WTC11 (cell line): ENCODE results near the gene AQP2. TPM values are rescaled to one million over a fixed set of nuclear protein-coding genes. Genes with fewer than 3 reads are reported as not detected.

Experiments used
- ATAC-seq: fragments of 200-7000 bp; cut with Tn5 transposase; 2 replicates; pipeline ENCODE4 v1.10.0; 2021; ENCODE audit warnings: mild to moderate bottlenecking, moderate library complexity
- CTCF ChIA-PET: fragments of 300-600 bp; sonication (Branson Sonifier 250); formaldehyde crosslinking; loops from one replicate; lab custom pipeline; 2021; ENCODE audit warnings: antibody characterized with exemption; lab: Charles Lee
- POLR2A ChIA-PET: fragments of 350-600 bp; sonication (Branson Sonifier 250); formaldehyde crosslinking; loops from one replicate; lab custom pipeline; 2021; ENCODE audit warnings: antibody characterized with exemption; lab: Charles Lee
- DNase-seq: peaks from one replicate; pipeline ENCODE4 v3.0.0; 2021; ENCODE audit warnings: low spot score
- H3K27ac Mint-ChIP-seq: 2 replicates; pipeline ENCODE4 v1.8.0; 2021; ENCODE audit warnings: mixed read lengths
- H3K27me3 Mint-ChIP-seq: 2 replicates; pipeline ENCODE4 v1.8.0; 2021; ENCODE audit warnings: low read depth, mild to moderate bottlenecking, moderate library complexity, mixed read lengths
- H3K36me3 Mint-ChIP-seq: 2 replicates; pipeline ENCODE4 v1.8.0; 2021; ENCODE audit warnings: mixed read lengths
- H3K4me1 Mint-ChIP-seq: 2 replicates; pipeline ENCODE4 v1.8.0; 2022; ENCODE audit warnings: mixed read lengths
- H3K4me3 Mint-ChIP-seq: 2 replicates; pipeline ENCODE4 v1.8.0; 2021; ENCODE audit warnings: mild to moderate bottlenecking, moderate library complexity, mixed read lengths
- H3K9me3 Mint-ChIP-seq: 2 replicates; pipeline ENCODE4 v1.8.0; 2021; ENCODE audit warnings: mixed read lengths
- AFF4 ChIP-seq: sonication (generic); formaldehyde crosslinking; IDR thresholded peaks from 2 replicates; pipeline ENCODE4 v1.8.1; 2023; ENCODE audit warnings: mild to moderate bottlenecking, missing genetic modification reagents, borderline replicate concordance
- CREM ChIP-seq: sonication (generic); formaldehyde crosslinking; IDR thresholded peaks from 2 replicates; pipeline ENCODE4 v1.8.1; 2022; ENCODE audit warnings: mild to moderate bottlenecking, missing genetic modification reagents, moderate library complexity
- CTCF ChIP-seq: fragments of 200-600 bp; IDR thresholded peaks from 2 replicates; pipeline ENCODE4 v1.8.0; 2022; ENCODE audit warnings: antibody characterized with exemption
- E2F1 ChIP-seq: sonication (generic); formaldehyde crosslinking; IDR thresholded peaks from 2 replicates; pipeline ENCODE4 v1.8.0; 2022; ENCODE audit warnings: mild to moderate bottlenecking, missing genetic modification reagents
- ESRRA ChIP-seq: sonication (generic); formaldehyde crosslinking; IDR thresholded peaks from 2 replicates; pipeline ENCODE4 v1.8.1; 2022; ENCODE audit warnings: mild to moderate bottlenecking, missing genetic modification reagents, borderline replicate concordance
- FOXP1 ChIP-seq: sonication (generic); formaldehyde crosslinking; IDR thresholded peaks from 2 replicates; pipeline ENCODE4 v1.8.0; 2022; ENCODE audit warnings: missing genetic modification reagents, mild to moderate bottlenecking, moderate library complexity, borderline replicate concordance
- GTF2I ChIP-seq: fragments of 250-450 bp; sonication (Bioruptor Pico); conservative IDR thresholded peaks from 2 replicates; pipeline ENCODE4 v1.4.0; 2021; ENCODE audit warnings: mild to moderate bottlenecking
- IRF2 ChIP-seq: sonication (generic); formaldehyde crosslinking; IDR thresholded peaks from 2 replicates; pipeline ENCODE4 v1.8.0; 2022; ENCODE audit warnings: low read depth, missing genetic modification reagents, borderline replicate concordance
- MLX ChIP-seq: sonication (generic); formaldehyde crosslinking; IDR thresholded peaks from 2 replicates; pipeline ENCODE4 v1.8.1; 2023; ENCODE audit warnings: mild to moderate bottlenecking, missing genetic modification reagents, moderate library complexity
- MYBL2 ChIP-seq: sonication (generic); formaldehyde crosslinking; IDR thresholded peaks from 2 replicates; pipeline ENCODE4 v1.8.1; 2023; ENCODE audit warnings: mild to moderate bottlenecking, moderate library complexity, missing genetic modification reagents
- NFE2L1 ChIP-seq: sonication (generic); formaldehyde crosslinking; IDR thresholded peaks from 2 replicates; pipeline ENCODE4 v1.8.1; 2023; ENCODE audit warnings: missing genetic modification reagents
- NR3C1 ChIP-seq: sonication (generic); formaldehyde crosslinking; conservative IDR thresholded peaks from 2 replicates; pipeline ENCODE4 v1.8.1; 2023; ENCODE audit warnings: low read depth, mild to moderate bottlenecking, missing genetic modification reagents
- PREB ChIP-seq: sonication (generic); formaldehyde crosslinking; IDR thresholded peaks from 2 replicates; pipeline ENCODE4 v1.8.1; 2022; ENCODE audit warnings: mild to moderate bottlenecking, missing genetic modification reagents, moderate library complexity, borderline replicate concordance
- TCF7 ChIP-seq: sonication (generic); formaldehyde crosslinking; IDR thresholded peaks from 2 replicates; pipeline ENCODE4 v1.8.0; 2022; ENCODE audit warnings: mild to moderate bottlenecking, low read depth, missing genetic modification reagents, moderate library complexity
- TEAD1 ChIP-seq: sonication (generic); formaldehyde crosslinking; IDR thresholded peaks from 2 replicates; pipeline ENCODE4 v1.8.0; 2022; ENCODE audit warnings: mild to moderate bottlenecking, missing genetic modification reagents
- TEAD4 ChIP-seq: sonication (generic); formaldehyde crosslinking; IDR thresholded peaks from 2 replicates; pipeline ENCODE4 v1.8.0; 2022; ENCODE audit warnings: mild to moderate bottlenecking, missing genetic modification reagents
- ZNF263 ChIP-seq: sonication (generic); formaldehyde crosslinking; IDR thresholded peaks from 2 replicates; pipeline ENCODE4 v1.8.1; 2022; ENCODE audit warnings: low read depth, mild to moderate bottlenecking, moderate library complexity, missing genetic modification reagents
- ZNF281 ChIP-seq: sonication (generic); formaldehyde crosslinking; IDR thresholded peaks from 2 replicates; pipeline ENCODE4 v1.8.0; 2023; ENCODE audit warnings: mild to moderate bottlenecking, missing genetic modification reagents
- ZNF671 ChIP-seq: fragments of 250-450 bp; sonication (Bioruptor Pico); IDR thresholded peaks from 2 replicates; pipeline ENCODE4 v1.8.0; 2021; ENCODE audit warnings: mild to moderate bottlenecking
- total RNA-seq: library from RNA; stranded (reverse); gene quantifications from 3 replicates; pipeline ENCODE4 v1.2.3, GENCODE V29; 2021

The AQP2 gene
- total RNA-seq, 1 experiment from 2014 or later, result not detected

GRCh38 chr12:49945394-49946080 lies 5.0 kb upstream of the AQP2 start (continued):
- TF ChIP-seq PREB (no peak), CTCF (peak; percentile 69), TEAD4 (CRISPR knock-in tag) (no peak), ZNF263 (no peak), ZNF281 (no peak)
- TF ChIP-seq, all 79 proteins: peak for 6

- no peaks in the 10 kb centered on the region for H3K9me3 Mint-ChIP-seq
- DNase-seq (no peak), ATAC-seq (0 out of 2 replicates have a peak, but pooled peaks have one; percentile 7)
- H3K4me1 Mint-ChIP-seq, result peaks cover 40% of the 10 kb centered on the region
- peaks cover 9% of the 10 kb centered on the region; the same call in 1 of the 2 replicates for H3K27me3 Mint-ChIP-seq
- no peaks in the 10 kb centered on the region for H3K36me3 Mint-ChIP-seq
- TF ChIP-seq AFF4 (CRISPR knock-in tag), result no peak
- no peak for TF ChIP-seq TEAD1
- TF ChIP-seq NR3C1 (CRISPR knock-in tag), result no peak
- TF ChIP-seq MLX (CRISPR knock-in tag), result no peak
- no peak for TF ChIP-seq FOXP1 (CRISPR knock-in tag)
- TF ChIP-seq ESRRA, result no peak
- TF ChIP-seq ZNF671 (CRISPR knock-in tag), result no peak
- TF ChIP-seq NFE2L1 (CRISPR knock-in tag), result no peak
- TF ChIP-seq TCF7 (CRISPR knock-in tag), result no peak
- TF ChIP-seq E2F1 (CRISPR knock-in tag), result no peak
- TF ChIP-seq CREM, result no peak
- no peak for TF ChIP-seq GTF2I (CRISPR knock-in tag)
- no peak for TF ChIP-seq MYBL2 (CRISPR knock-in tag)
- TF ChIP-seq IRF2 (CRISPR knock-in tag), result no peak
- ChIA-PET POLR2A (interaction anchor here (0.8 to 1.3 kb wide), 2 partner anchors 13 to 118 kb away, joined by 3 to 4 read pairs; partner anchors contain the start of gene NCKAP5L), CTCF (interaction anchor here (0.5 to 8.2 kb wide), 62 partner anchors 9 to 1178 kb away, joined by 3 to 168 read pairs (median 6); partner anchors contain the start of genes AQP5, AQP6, BCDIN3D and CERS5)
- peak overlapping the region; percentile 61; the same call in 1 of the 2 replicates for H3K4me3 Mint-ChIP-seq
- peak overlapping the region; percentile 85 for H3K27ac Mint-ChIP-seq
Measured at GRCh38 chr12:49946086-49946485, 4.5 kb upstream of the AQP2 start.
